H9 (cell line): Measurements from ENCODE around the gene R3HDM2. TPM values are rescaled to one million over a fixed set of nuclear protein-coding genes. Genes with fewer than 3 reads are reported as not detected.

Experiments
- DNase-seq: peaks from one replicate; pipeline ENCODE4 v3.0.0-alpha.2; 2017
- H2AFZ ChIP-seq: one replicate; pipeline ENCODE4 v1.6.1; 2013; ENCODE audit warnings: mild to moderate bottlenecking, low read length, control low read depth, moderate library complexity
- H2AK5ac ChIP-seq: 2 replicates; pipeline ENCODE4 v1.6.1; 2013; ENCODE audit warnings: low read length, control low read depth, mixed read lengths; ENCODE audit not compliant: insufficient read length
- H2BK120ac ChIP-seq: one replicate; pipeline ENCODE4 v1.6.1; 2013; ENCODE audit warnings: low read depth, mild to moderate bottlenecking, low read length, control low read depth, inconsistent platforms; ENCODE audit not compliant: poor library complexity, severe bottlenecking
- H2BK12ac ChIP-seq: 2 replicates; pipeline ENCODE4 v1.6.1; 2013; ENCODE audit warnings: low read length, control low read depth, mixed read lengths, low read depth; ENCODE audit not compliant: insufficient read length
- H2BK15ac ChIP-seq: 2 replicates; pipeline ENCODE4 v1.6.1; 2013; ENCODE audit warnings: low read depth, low read length, control low read depth
- H2BK20ac ChIP-seq: one replicate; pipeline ENCODE4 v1.6.1; 2013; ENCODE audit warnings: low read depth, mild to moderate bottlenecking, low read length, control low read depth, inconsistent platforms; ENCODE audit not compliant: poor library complexity, severe bottlenecking
- H2BK5ac ChIP-seq: 2 replicates; pipeline ENCODE4 v1.6.1; 2013; ENCODE audit warnings: low read length, control low read depth, mixed read lengths; ENCODE audit not compliant: insufficient read length
- H3K14ac ChIP-seq: 2 replicates; pipeline ENCODE4 v1.6.1; 2013; ENCODE audit warnings: low read length, control low read depth; ENCODE audit not compliant: insufficient read depth
- H3K18ac ChIP-seq: 2 replicates; pipeline ENCODE4 v1.6.1; 2013; ENCODE audit warnings: low read depth, mild to moderate bottlenecking, mixed read lengths, low read length, control low read depth; ENCODE audit not compliant: insufficient read length
- H3K23ac ChIP-seq: 2 replicates; pipeline ENCODE4 v1.6.1; 2013; ENCODE audit warnings: low read length, control low read depth, mixed read lengths, low read depth; ENCODE audit not compliant: insufficient read length
- H3K23me2 ChIP-seq: 2 replicates; pipeline ENCODE4 v1.6.1; 2013; ENCODE audit warnings: low read depth, mild to moderate bottlenecking, mixed read lengths, low read length, control low read depth; ENCODE audit not compliant: insufficient read length, poor library complexity, severe bottlenecking
- H3K27ac ChIP-seq: 2 replicates; pipeline ENCODE4 v1.5.1; 2013; ENCODE audit warnings: low read length, control low read depth, mixed read lengths, low read depth; ENCODE audit not compliant: insufficient read length
- H3K27me3 ChIP-seq: 2 replicates; pipeline ENCODE4 v1.6.1; 2013; ENCODE audit warnings: low read length, control low read depth, inconsistent platforms; ENCODE audit not compliant: insufficient read depth
- H3K4ac ChIP-seq: 2 replicates; pipeline ENCODE4 v1.6.1; 2013; ENCODE audit warnings: low read depth, mild to moderate bottlenecking, control low read depth, inconsistent platforms, low read length, moderate library complexity
- H3K4me1 ChIP-seq: 2 replicates; pipeline ENCODE4 v1.6.1; 2013; ENCODE audit warnings: low read length, control low read depth, inconsistent platforms; ENCODE audit not compliant: insufficient read depth
- H3K4me2 ChIP-seq: 2 replicates; pipeline ENCODE4 v1.6.1; 2013; ENCODE audit warnings: low read length, control low read depth, mixed read lengths; ENCODE audit not compliant: insufficient read length, insufficient read depth
- H3K56ac ChIP-seq: 2 replicates; pipeline ENCODE4 v1.6.1; 2013; ENCODE audit warnings: low read depth, mild to moderate bottlenecking, mixed read lengths, low read length, control low read depth; ENCODE audit not compliant: insufficient read length
- H3K79me1 ChIP-seq: 2 replicates; pipeline ENCODE4 v1.6.1; 2013; ENCODE audit warnings: low read depth, mild to moderate bottlenecking, moderate library complexity, low read length, control low read depth, inconsistent platforms; ENCODE audit not compliant: insufficient read depth, poor library complexity, severe bottlenecking
- H3K79me2 ChIP-seq: 2 replicates; pipeline ENCODE4 v1.6.1; 2013; ENCODE audit warnings: low read length, control low read depth, inconsistent platforms; ENCODE audit not compliant: insufficient read depth
- H3K9ac ChIP-seq: 2 replicates; pipeline ENCODE4 v1.6.1; 2013; ENCODE audit warnings: low read length, control low read depth, mixed read lengths; ENCODE audit not compliant: insufficient read length; ENCODE audit errors: extremely low read depth
- H3K9me3 ChIP-seq: one replicate; pipeline ENCODE4 v1.6.1; 2013; ENCODE audit warnings: low read depth, low read length, inconsistent platforms; ENCODE audit not compliant: control insufficient read depth
- H3T11ph ChIP-seq: one replicate; pipeline ENCODE4 v1.6.1; 2013; ENCODE audit warnings: mild to moderate bottlenecking, low read length, control low read depth, inconsistent platforms
- H4K20me1 ChIP-seq: one replicate; pipeline ENCODE4 v1.6.1; 2013; ENCODE audit not compliant: control insufficient read depth, insufficient read length, insufficient read depth
- H4K5ac ChIP-seq: 2 replicates; pipeline ENCODE4 v1.6.1; 2013; ENCODE audit warnings: low read depth, mild to moderate bottlenecking, mixed read lengths, low read length, control low read depth; ENCODE audit not compliant: insufficient read length
- H4K8ac ChIP-seq: replicated peaks from 2 replicates; pipeline ENCODE4 v1.6.1; 2013; ENCODE audit warnings: low read length, control low read depth, mixed read lengths, low read depth; ENCODE audit not compliant: insufficient read length
- H4K91ac ChIP-seq: 2 replicates; pipeline ENCODE4 v1.6.1; 2013; ENCODE audit warnings: low read depth, mild to moderate bottlenecking, moderate library complexity, mixed read lengths, low read length, control low read depth; ENCODE audit not compliant: insufficient read length
- H3K27ac Mint-ChIP-seq, 3 experiments: 2 replicates in 2 of 3; 3 replicates in 1 of 3; pipeline ENCODE4 v1.8.0; 2020 to 2021; ENCODE audit warnings: mixed read lengths in 3 of 3, mild to moderate bottlenecking in 1 of 3, moderate library complexity in 1 of 3
- H3K27me3 Mint-ChIP-seq: 2 replicates; pipeline ENCODE4 v1.8.0; 2021; ENCODE audit warnings: low read depth, mild to moderate bottlenecking, moderate library complexity, mixed read lengths
- H3K36me3 Mint-ChIP-seq, 3 experiments: 2 replicates in 2 of 3; 3 replicates in 1 of 3; pipeline ENCODE4 v1.8.0; 2020 to 2021; ENCODE audit warnings: low read depth in 3 of 3, mixed read lengths in 3 of 3; ENCODE audit not compliant: insufficient read depth in 1 of 3
- H3K4me1 Mint-ChIP-seq, 2 experiments: 2 replicates each; pipeline ENCODE4 v1.8.0; 2020; ENCODE audit warnings: mixed read lengths in 2 of 2
- H3K4me3 Mint-ChIP-seq, 2 experiments: 2 replicates in 1 of 2; 3 replicates in 1 of 2; pipeline ENCODE4 v1.8.0; 2020 to 2021; ENCODE audit warnings: mild to moderate bottlenecking in 2 of 2, mixed read lengths in 2 of 2, moderate library complexity in 1 of 2
- H3K9me3 Mint-ChIP-seq, 2 experiments: 2 replicates in 1 of 2; 3 replicates in 1 of 2; pipeline ENCODE4 v1.8.0; 2020; ENCODE audit warnings: mild to moderate bottlenecking in 2 of 2, mixed read lengths in 2 of 2, moderate library complexity in 1 of 2
- WGBS: extraction: QIAGEN DNeasy Blood & Tissue Kit; methylation state at CpG from one replicate; pipeline ENCODE4 v1.1.7; 2013; ENCODE audit warnings: missing lambda C conversion rate, low lambda C conversion rate, mixed read lengths; ENCODE audit not compliant: insufficient read length; ENCODE audit errors: extremely low coverage; 5-methylcytosine and 5-hydroxymethylcytosine counted together
- total RNA-seq: library from RNA; stranded (reverse); gene quantifications from 2 replicates; pipeline ENCODE4 v1.2.1, GENCODE V29; 2021
- TF ChIP-seq, protein P1 (sequence below): fragments of 200-600 bp; sonication (generic); conservative IDR thresholded peaks from 3 replicates; pipeline ENCODE4 v1.8.0; 2021; ENCODE audit warnings: antibody characterized with exemption, mild to moderate bottlenecking

Gene R3HDM2
- total RNA-seq, 1 experiment from 2014 or later, result 43.9 TPM

DNA sequence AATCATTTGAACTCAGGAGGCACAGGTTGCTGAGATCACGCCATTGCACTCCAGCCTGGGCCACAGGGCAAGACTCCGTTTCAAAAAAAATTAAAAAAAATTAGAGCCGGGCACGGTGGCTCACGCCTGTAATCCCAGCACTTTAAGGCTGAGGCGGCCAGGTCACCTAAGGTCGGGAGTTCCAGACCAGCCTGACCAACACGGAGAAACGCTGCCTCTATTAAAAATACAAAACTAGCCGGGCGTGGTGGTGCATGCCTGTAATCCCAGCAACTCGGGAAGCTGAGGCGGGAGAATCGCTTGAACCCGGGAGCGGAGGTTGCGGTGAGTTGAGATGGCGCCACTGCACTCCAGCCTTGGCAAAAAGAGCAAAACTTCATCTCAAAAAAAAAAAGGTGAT is 35.7 kb downstream of the R3HDM2 start:
- no peak overlapping the region for H2BK12ac ChIP-seq
- no peak overlapping the region for H3K4me2 ChIP-seq
- no peak overlapping the region for H3K23ac ChIP-seq
- H3T11ph ChIP-seq, result no peak overlapping the region
- no peaks in the 10 kb centered on the region for H3K9me3 ChIP-seq
- no peak overlapping the region for H2AK5ac ChIP-seq
- TF ChIP-seq, protein P1, sequence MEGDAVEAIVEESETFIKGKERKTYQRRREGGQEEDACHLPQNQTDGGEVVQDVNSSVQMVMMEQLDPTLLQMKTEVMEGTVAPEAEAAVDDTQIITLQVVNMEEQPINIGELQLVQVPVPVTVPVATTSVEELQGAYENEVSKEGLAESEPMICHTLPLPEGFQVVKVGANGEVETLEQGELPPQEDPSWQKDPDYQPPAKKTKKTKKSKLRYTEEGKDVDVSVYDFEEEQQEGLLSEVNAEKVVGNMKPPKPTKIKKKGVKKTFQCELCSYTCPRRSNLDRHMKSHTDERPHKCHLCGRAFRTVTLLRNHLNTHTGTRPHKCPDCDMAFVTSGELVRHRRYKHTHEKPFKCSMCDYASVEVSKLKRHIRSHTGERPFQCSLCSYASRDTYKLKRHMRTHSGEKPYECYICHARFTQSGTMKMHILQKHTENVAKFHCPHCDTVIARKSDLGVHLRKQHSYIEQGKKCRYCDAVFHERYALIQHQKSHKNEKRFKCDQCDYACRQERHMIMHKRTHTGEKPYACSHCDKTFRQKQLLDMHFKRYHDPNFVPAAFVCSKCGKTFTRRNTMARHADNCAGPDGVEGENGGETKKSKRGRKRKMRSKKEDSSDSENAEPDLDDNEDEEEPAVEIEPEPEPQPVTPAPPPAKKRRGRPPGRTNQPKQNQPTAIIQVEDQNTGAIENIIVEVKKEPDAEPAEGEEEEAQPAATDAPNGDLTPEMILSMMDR, result no peak
- H2AFZ ChIP-seq, result no peak overlapping the region
- H2BK20ac ChIP-seq, result no peak overlapping the region
- H3K56ac ChIP-seq, result no peak overlapping the region
- peaks cover 4% of the 10 kb centered on the region in 2 experiments for H3K4me1 Mint-ChIP-seq
- no peak for DNase-seq
- H3K14ac ChIP-seq, result no peak overlapping the region
- no peaks in the 10 kb centered on the region; the same call in 1 of the 2 replicates for H3K4me1 ChIP-seq
- no peak overlapping the region for H4K5ac ChIP-seq
- WGBS, result no CpG with 5 or more reads among the region's 18 CpGs
- no peaks in the 10 kb centered on the region for H3K27me3 ChIP-seq
- no peak overlapping the region for H3K18ac ChIP-seq
- H3K23me2 ChIP-seq, result no peaks in the 10 kb centered on the region
- H3K79me1 ChIP-seq, result peaks cover 2% of the 10 kb centered on the region
- no peak overlapping the region for H2BK5ac ChIP-seq
- H3K9ac ChIP-seq, result no peak overlapping the region
- no peaks in the 10 kb centered on the region for H3K9me3 Mint-ChIP-seq
- no peak overlapping the region for H3K4me3 Mint-ChIP-seq
- no peak overlapping the region for H3K4ac ChIP-seq
- H3K27me3 Mint-ChIP-seq, result no peaks in the 10 kb centered on the region
- H3K36me3 Mint-ChIP-seq, result peaks cover 6 to 33% (median 28%) of the 10 kb centered on the region in 3 experiments
- H4K8ac ChIP-seq, result no peak overlapping the region
- no peaks in the 10 kb centered on the region for H3K79me2 ChIP-seq
- no peak overlapping the region for H2BK120ac ChIP-seq
- H3K27ac Mint-ChIP-seq, result no peak overlapping the region
- H2BK15ac ChIP-seq, result no peak overlapping the region
- H4K20me1 ChIP-seq, result no peaks in the 10 kb centered on the region
- no peak overlapping the region for H4K91ac ChIP-seq
- no peak overlapping the region for H3K27ac ChIP-seq
